SU-DHL-6 (cell line): ENCODE data around the gene SLC16A7.

Experiments used
- CTCF ChIP-seq: fragments of 200-600 bp; sonication (generic); IDR thresholded peaks from one replicate; pipeline ENCODE4 v1.5.1; 2017; ENCODE audit warnings: antibody characterized with exemption, mild to moderate bottlenecking, low read length, moderate library complexity; ENCODE audit not compliant: insufficient read depth, poor library complexity, severe bottlenecking
- EZH2phosphoT487 ChIP-seq: fragments of 200-600 bp; sonication (generic), shearing (Covaris generic); conservative IDR thresholded peaks from 2 replicates; pipeline ENCODE4 v1.6.1; 2018; ENCODE audit warnings: mild to moderate bottlenecking, antibody characterized with exemption, low read length, moderate library complexity, mixed read lengths

- TF ChIP-seq CTCF (no peak), EZH2phosphoT487 (no peak)
Measured at GRCh38 chr12:59654061-59654460, 58.2 kb downstream of the SLC16A7 start.
